Esophagus (tissue), 2 donors: ENCODE results near the gene SCNM1. TPM values are rescaled to one million over a fixed set of nuclear protein-coding genes. Genes with fewer than 3 reads are reported as not detected.
A peak's percentile ranks its signal among the peaks of the same experiment; 100 is the strongest.

Experiments used
- H3K27ac ChIP-seq, 2 donors: one replicate each; pipeline ENCODE4 v1.5.1; 2013; ENCODE audit warnings: low read depth in 2 of 2, mild to moderate bottlenecking in 2 of 2, inconsistent platforms in 1 of 2, low read length in 1 of 2, moderate library complexity in 1 of 2
- H3K27me3 ChIP-seq, 2 donors: one replicate each; pipeline ENCODE4 v1.6.1; 2013; ENCODE audit warnings: low read length in 2 of 2, control low read depth in 1 of 2, mild to moderate bottlenecking in 1 of 2; ENCODE audit not compliant: insufficient read depth in 2 of 2, control insufficient read depth in 1 of 2
- H3K36me3 ChIP-seq, 2 donors: one replicate each; pipeline ENCODE4 v1.6.1; 2013; ENCODE audit warnings: low read length in 1 of 2; ENCODE audit not compliant: control insufficient read depth in 2 of 2, insufficient read depth in 2 of 2
- H3K4me1 ChIP-seq, 2 donors: one replicate each; pipeline ENCODE4 v1.6.1; 2013; ENCODE audit warnings: low read length in 1 of 2; ENCODE audit not compliant: control insufficient read depth in 2 of 2, insufficient read depth in 2 of 2
- H3K4me3 ChIP-seq, 2 donors: one replicate each; pipeline ENCODE4 v1.5.1; 2013; ENCODE audit warnings: low read length in 2 of 2, mild to moderate bottlenecking in 2 of 2, low read depth in 1 of 2, moderate library complexity in 1 of 2
- H3K9me3 ChIP-seq, 2 donors: one replicate each; pipeline ENCODE4 v1.6.1; 2013; ENCODE audit warnings: mild to moderate bottlenecking in 2 of 2, low read depth in 1 of 2, low read length in 1 of 2, moderate library complexity in 1 of 2; ENCODE audit not compliant: control insufficient read depth in 2 of 2, insufficient read depth in 1 of 2
- WGBS, 2 donors: extraction: QIAGEN DNeasy Blood & Tissue Kit; methylation state at CpG; one replicate each; pipeline ENCODE4 v1.1.7; 2013; 5-methylcytosine and 5-hydroxymethylcytosine counted together
- polyA plus RNA-seq, 2 donors: library from polyadenylated mRNA; stranded (reverse); fragments of 200-250 nt; gene quantifications; one replicate each; pipeline ENCODE4 v1.2.3, GENCODE V29; 2013
- donor health status: healthy with polysubstance abuse.
- donor health status: Bipolar disorder and iron deficiency.

Gene SCNM1
- polyA plus RNA-seq, 2 donors, result 40.5 to 43.9 TPM

- peak overlapping the region; percentile 75 to 89 for H3K27ac ChIP-seq
- no peaks in the 10 kb centered on the region for H3K9me3 ChIP-seq
- no peaks in the 10 kb centered on the region for H3K27me3 ChIP-seq
- H3K4me1 ChIP-seq, result peaks cover 2 to 5% of the 10 kb centered on the region in 2 donors
- peaks cover 8 to 12% of the 10 kb centered on the region in 2 donors for H3K36me3 ChIP-seq
- 4 to 6% methylated on average over 14 to 15 of the region's 15 CpGs for WGBS, 2 donors
- H3K4me3 ChIP-seq, result peak overlapping the region; percentile 61 to 87
Measured at GRCh38 chr1:151165281-151165737, 635 bp upstream of the SCNM1 start.

GRCh38 chr1:151166505-151166956 is 587 bp downstream of the SCNM1 start:
- Histone ChIP-seq H3K36me3 (peaks cover 3 to 11% of the 10 kb centered on the region in 2 donors), H3K27me3 (no peaks in the 10 kb centered on the region), H3K9me3 (peaks cover 0 to 2% of the 10 kb centered on the region in 2 donors), H3K4me1 (peaks cover 2 to 5% of the 10 kb centered on the region in 2 donors), H3K4me3 (peak overlapping the region; percentile 65 to 87), H3K27ac (peak overlapping the region; percentile 71 to 90)
- WGBS, 2 donors, result 3% methylated on average over 15 of the region's 15 CpGs

GRCh38 chr1:151167116-151167515 is 1.2 kb downstream of the SCNM1 start:
- Histone ChIP-seq H3K4me3 (peak overlapping the region in 1 of 2 donors; percentile 87), H3K27ac (no peak overlapping the region), H3K36me3 (peaks cover 3 to 8% of the 10 kb centered on the region in 2 donors), H3K27me3 (no peaks in the 10 kb centered on the region), H3K4me1 (peaks cover 2 to 5% of the 10 kb centered on the region in 2 donors), H3K9me3 (peaks cover 0 to 2% of the 10 kb centered on the region in 2 donors)
- 88 to 89% methylated on average over 6 of the region's 6 CpGs for WGBS, 2 donors

- Histone ChIP-seq H3K4me3 (no peak overlapping the region), H3K9me3 (peaks cover 0 to 2% of the 10 kb centered on the region in 2 donors), H3K4me1 (peaks cover 2 to 5% of the 10 kb centered on the region in 2 donors), H3K36me3 (peaks cover 3 to 19% of the 10 kb centered on the region in 2 donors), H3K27ac (no peak overlapping the region), H3K27me3 (no peaks in the 10 kb centered on the region)
- WGBS, 2 donors, result 89 to 91% methylated on average over 5 of the region's 5 CpGs
Measured at GRCh38 chr1:151171190-151171589, 5.2 kb downstream of the SCNM1 start.

GRCh38 chr1:151175041-151175741 is 9.2 kb downstream of the SCNM1 start:
- peak overlapping the region in 1 of 2 donors; percentile 63 for H3K27ac ChIP-seq
- H3K36me3 ChIP-seq, result peaks cover 6 to 29% of the 10 kb centered on the region in 2 donors
- H3K4me1 ChIP-seq, result no peaks in the 10 kb centered on the region
- 48 to 55% methylated on average over 6 of the region's 6 CpGs for WGBS, 2 donors
- H3K27me3 ChIP-seq, result no peaks in the 10 kb centered on the region
- no peak overlapping the region for H3K4me3 ChIP-seq
- H3K9me3 ChIP-seq, result peaks cover 0 to 2% of the 10 kb centered on the region in 2 donors

- H3K36me3 ChIP-seq, result peaks cover 6 to 30% of the 10 kb centered on the region in 2 donors
- 59 to 62% methylated on average over 4 of the region's 4 CpGs for WGBS, 2 donors
- H3K9me3 ChIP-seq, result no peaks in the 10 kb centered on the region
- no peaks in the 10 kb centered on the region for H3K27me3 ChIP-seq
- H3K4me1 ChIP-seq, result no peaks in the 10 kb centered on the region
- H3K4me3 ChIP-seq, result no peak within 1 kb of the TSS
- peak within 1 kb of the TSS in 1 of 2 donors; percentile 63 for H3K27ac ChIP-seq
Measured at GRCh38 chr1:151175863-151176262, 9.9 kb downstream of the SCNM1 start, which contains the start of gene TMOD4. Gene TMOD4 (minus strand): TSS chr1:151175981. CDS start chr1:151174875, 1,106 bp downstream.

- 89% methylated on average over 17 of the region's 17 CpGs for WGBS, 2 donors
- Histone ChIP-seq H3K27ac (no peak overlapping the region), H3K27me3 (no peaks in the 10 kb centered on the region), H3K4me1 (no peaks in the 10 kb centered on the region), H3K36me3 (peaks cover 8 to 37% of the 10 kb centered on the region in 2 donors), H3K4me3 (no peak overlapping the region), H3K9me3 (no peaks in the 10 kb centered on the region)
Measured at GRCh38 chr1:151176514-151177045, 10.6 kb downstream of the SCNM1 start.

GRCh38 chr1:151184211-151184610 is 18.3 kb downstream of the SCNM1 start:
- WGBS, 2 donors, result 92 to 96% methylated on average over 10 of the region's 10 CpGs
- H3K27me3 ChIP-seq, result no peaks in the 10 kb centered on the region
- H3K27ac ChIP-seq, result no peak overlapping the region
- peaks cover 0 to 3% of the 10 kb centered on the region in 2 donors for H3K4me1 ChIP-seq
- no peak overlapping the region for H3K4me3 ChIP-seq
- peaks cover 14 to 27% of the 10 kb centered on the region in 2 donors for H3K36me3 ChIP-seq
- H3K9me3 ChIP-seq, result no peaks in the 10 kb centered on the region

- H3K27me3 ChIP-seq, result no peaks in the 10 kb centered on the region
- H3K9me3 ChIP-seq, result no peaks in the 10 kb centered on the region
- no peak overlapping the region for H3K4me3 ChIP-seq
- H3K4me1 ChIP-seq, result peaks cover 0 to 3% of the 10 kb centered on the region in 2 donors
- 63 to 68% methylated on average over 1 of the region's 1 CpG for WGBS, 2 donors
- peaks cover 7 to 12% of the 10 kb centered on the region in 2 donors for H3K36me3 ChIP-seq
- H3K27ac ChIP-seq, result no peak overlapping the region
Measured at GRCh38 chr1:151187205-151187604, 21.3 kb downstream of the SCNM1 start.
